Measurements from ENCODE around the gene CCL27.

- TF ChIP-seq POLR2AphosphoS5 (IDR thresholded peaks at IDR 0.05; ENCODE audit: low read depth, low read length) (no peak), TAF1 (IDR thresholded peaks at IDR 0.05; ENCODE audit: borderline replicate concordance, insufficient read depth, low read length) (no peak), SIN3A (IDR thresholded peaks at IDR 0.05; ENCODE audit: borderline replicate concordance, insufficient read depth, low read length) (no peak), FOXP2 (optimal IDR thresholded peaks at IDR 0.05; ENCODE audit: borderline replicate concordance, extremely low read depth, extremely low read length, insufficient read depth) (no peak)
Measured at GRCh38 chr9:34691936-34692315, 29.5 kb upstream of the CCL27 start.

Data from PFSK-1 (cell line).